OCI-LY7 (cell line): ENCODE results near the gene TPRX2. TPM values are rescaled to one million over a fixed set of nuclear protein-coding genes. Genes with fewer than 3 reads are reported as not detected.

ENCODE experiments used
- BruUV-seq: library from RNA; stranded (reverse); fragments of 400-500 nt; replicated peaks from 2 replicates; lab custom pipeline; 2021; lab: Mats Ljungman, UMichigan
- CTCF ChIA-PET: fragments of 300-600 bp; sonication (Branson Sonifier 250); formaldehyde crosslinking; loops from one replicate; lab custom pipeline; 2022; ENCODE audit warnings: antibody characterized with exemption; ENCODE audit not compliant: unreplicated experiment; lab: Charles Lee
- POLR2A ChIA-PET: fragments of 300-600 bp; sonication (Branson Sonifier 250); formaldehyde crosslinking; loops from one replicate; lab custom pipeline; 2022; ENCODE audit warnings: antibody characterized with exemption; lab: Charles Lee
- DNase-seq: peaks from one replicate; pipeline ENCODE4 v3.0.0-alpha.2; 2015; ENCODE audit warnings: low spot score
- H2AFZ ChIP-seq: fragments of 200-600 bp; sonication (generic), shearing (Covaris generic); 2 replicates; pipeline ENCODE4 v1.6.1; 2014; ENCODE audit warnings: mild to moderate bottlenecking, antibody characterized with exemption, low read length, moderate library complexity
- H3K27ac ChIP-seq: fragments of 200-600 bp; sonication (generic); 2 replicates; pipeline ENCODE4 v1.5.1; 2014; ENCODE audit warnings: mixed run types, low read depth, mild to moderate bottlenecking, moderate library complexity, low read length, inconsistent platforms; ENCODE audit not compliant: poor library complexity, severe bottlenecking
- H3K36me3 ChIP-seq: fragments of 200-600 bp; sonication (generic); 2 replicates; pipeline ENCODE4 v1.6.1; 2014; ENCODE audit warnings: mild to moderate bottlenecking, antibody characterized with exemption, low read length, moderate library complexity, mixed read lengths; ENCODE audit not compliant: insufficient read depth
- H3K4me1 ChIP-seq: fragments of 200-600 bp; sonication (generic); 2 replicates; pipeline ENCODE4 v1.5.1; 2014; ENCODE audit warnings: mild to moderate bottlenecking, low read length; ENCODE audit not compliant: insufficient read depth, poor library complexity, severe bottlenecking
- H3K4me2 ChIP-seq: fragments of 200-600 bp; sonication (generic); 2 replicates; pipeline ENCODE4 v1.6.1; 2014; ENCODE audit warnings: mild to moderate bottlenecking, low read length
- H3K4me3 ChIP-seq: fragments of 200-600 bp; sonication (generic); 2 replicates; pipeline ENCODE4 v1.5.1; 2014; ENCODE audit warnings: mild to moderate bottlenecking, low read depth, low read length; ENCODE audit not compliant: poor library complexity, severe bottlenecking
- H3K79me2 ChIP-seq: fragments of 200-600 bp; sonication (generic); 2 replicates; pipeline ENCODE4 v1.6.1; 2016; ENCODE audit warnings: low read depth, mild to moderate bottlenecking, low read length, moderate library complexity, mixed read lengths; ENCODE audit not compliant: insufficient read depth
- H3K9me2 ChIP-seq: fragments of 200-600 bp; sonication (generic); 2 replicates; pipeline ENCODE4 v1.6.1; 2016; ENCODE audit warnings: mild to moderate bottlenecking, low read length, mixed read lengths; ENCODE audit not compliant: insufficient read depth
- H3K9me3 ChIP-seq: fragments of 200-600 bp; sonication (generic); 2 replicates; pipeline ENCODE4 v1.6.1; 2014; ENCODE audit warnings: mild to moderate bottlenecking, mixed run types, low read length, mixed read lengths
- H4K20me1 ChIP-seq: fragments of 200-600 bp; sonication (generic); 2 replicates; pipeline ENCODE4 v1.6.1; 2014; ENCODE audit warnings: mild to moderate bottlenecking, antibody characterized with exemption, low read length, moderate library complexity, mixed read lengths; ENCODE audit not compliant: insufficient read depth
- CTCF ChIP-seq: fragments of 200-600 bp; sonication (generic); conservative IDR thresholded peaks from 2 replicates; pipeline ENCODE4 v1.5.1; 2014; ENCODE audit warnings: mild to moderate bottlenecking, antibody characterized with exemption, low read length, moderate library complexity, mixed read lengths
- EZH2phosphoT487 ChIP-seq: fragments of 200-600 bp; sonication (generic); IDR thresholded peaks from 2 replicates; pipeline ENCODE4 v1.6.1; 2018; ENCODE audit warnings: low read depth, borderline replicate concordance, mild to moderate bottlenecking, mixed run types, antibody characterized with exemption, low read length, moderate library complexity, mixed read lengths
- intact Hi-C: fragments of 100-400 bp; cut with micrococcal nuclease; formaldehyde crosslinking; loops from one replicate; pipeline ENCODE4 v1.10.0; 2022; ENCODE audit not compliant: unreplicated experiment
- total RNA-seq, 2 experiments: library from RNA; depleted of rRNA in 1 of 2; stranded (reverse); fragments of >200 nt in 1 of 2; shearing (Covaris generic) in 1 of 2; gene quantifications; 2 replicates each; pipeline ENCODE4 v1.2.3, GENCODE V29; 2014 to 2022

Gene TPRX2
- total RNA-seq, 2 experiments from 2014 or later = not detected

DNA sequence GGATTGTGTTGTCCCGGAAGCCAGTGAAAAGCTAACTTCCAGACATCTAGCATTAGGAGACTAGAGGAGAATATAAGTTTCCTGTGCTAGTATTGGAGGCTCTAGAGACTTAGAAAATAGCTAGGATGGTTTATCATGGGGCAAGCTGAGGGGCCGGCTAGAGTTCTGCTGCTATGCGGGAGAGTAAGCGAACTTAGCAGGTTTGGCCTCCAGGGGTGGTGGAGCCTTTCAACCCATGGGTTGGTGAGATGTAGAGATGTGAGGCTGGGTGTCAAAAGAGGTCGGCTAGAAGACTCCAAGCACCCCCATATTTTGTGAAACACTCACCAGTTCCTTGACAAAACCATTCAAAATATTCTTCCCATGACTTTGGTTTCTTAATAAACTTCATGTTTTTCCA is 22.7 kb downstream of the TPRX2 start:
- intact Hi-C loops = no loop called here
- POLR2A ChIA-PET = no interaction called here
- Histone ChIP-seq H4K20me1 (no peaks in the 10 kb centered on the region), H3K79me2 (no peaks in the 10 kb centered on the region), H3K27ac (no peak overlapping the region), H3K36me3 (no peaks in the 10 kb centered on the region), H3K9me3 (no peaks in the 10 kb centered on the region), H3K4me3 (no peak overlapping the region), H3K4me2 (no peak overlapping the region), H3K4me1 (no peaks in the 10 kb centered on the region), H3K9me2 (no peaks in the 10 kb centered on the region), H2AFZ (no peak overlapping the region)
- no TSS peak for BruUV-seq
- no peak for DNase-seq
- TF ChIP-seq CTCF (no peak), EZH2phosphoT487 (no peak)
- CTCF ChIA-PET = no interaction called here

- TF ChIP-seq EZH2phosphoT487 = no peak
- no peak for TF ChIP-seq CTCF
- no peaks in the 10 kb centered on the region for H3K36me3 ChIP-seq
- no peaks in the 10 kb centered on the region for H4K20me1 ChIP-seq
- H3K4me3 ChIP-seq = no peak overlapping the region
- no TSS peak for BruUV-seq
- no peaks in the 10 kb centered on the region for H3K79me2 ChIP-seq
- H3K9me2 ChIP-seq = no peaks in the 10 kb centered on the region
- H3K9me3 ChIP-seq = no peaks in the 10 kb centered on the region
- CTCF ChIA-PET = no interaction called here
- no peak overlapping the region for H2AFZ ChIP-seq
- POLR2A ChIA-PET = no interaction called here
- intact Hi-C loops = no loop called here
- H3K27ac ChIP-seq = no peak overlapping the region
- DNase-seq = no peak
- H3K4me1 ChIP-seq = no peaks in the 10 kb centered on the region
- no peak overlapping the region for H3K4me2 ChIP-seq
Measured at GRCh38 chr19:47882890-47883289, 23.9 kb downstream of the TPRX2 start.

DNA sequence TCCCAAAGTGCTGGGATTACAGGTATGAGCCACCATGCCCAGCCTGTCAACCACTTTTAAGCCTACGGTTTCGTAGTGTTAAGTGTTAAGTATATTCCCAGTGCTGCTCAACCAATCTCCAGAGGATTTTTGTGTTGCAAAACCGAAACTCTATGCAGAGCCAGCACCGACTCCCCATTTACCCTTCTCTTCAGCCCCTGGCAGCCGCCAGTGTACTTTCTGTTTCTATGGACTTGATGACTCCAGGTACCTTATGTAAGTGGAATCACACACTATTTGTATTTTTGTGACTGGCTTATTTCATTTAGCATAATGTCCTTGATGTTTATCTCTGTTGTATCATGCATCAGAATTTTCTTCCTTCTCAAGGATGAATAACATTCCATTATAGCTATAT is 26.0 kb downstream of the TPRX2 start:
- Histone ChIP-seq H3K36me3 (no peaks in the 10 kb centered on the region), H4K20me1 (no peaks in the 10 kb centered on the region), H3K9me3 (no peaks in the 10 kb centered on the region), H3K4me1 (no peaks in the 10 kb centered on the region), H2AFZ (no peak overlapping the region), H3K79me2 (no peaks in the 10 kb centered on the region), H3K4me3 (no peak overlapping the region), H3K4me2 (no peak overlapping the region), H3K9me2 (no peaks in the 10 kb centered on the region), H3K27ac (no peak overlapping the region)
- BruUV-seq = no TSS peak
- POLR2A ChIA-PET = no interaction called here
- no peak for DNase-seq
- CTCF ChIA-PET = no interaction called here
- intact Hi-C loops = no loop called here
- TF ChIP-seq CTCF = no peak
- TF ChIP-seq EZH2phosphoT487 = no peak
